GM23248 (cell line): ENCODE results near the gene RPLP1.

Source experiments
- EZH2 ChIP-seq: fragments of 200-600 bp; sonication (generic); IDR thresholded peaks from 2 replicates; pipeline ENCODE4 v1.6.1; 2018; ENCODE audit warnings: antibody characterized with exemption, mild to moderate bottlenecking; ENCODE audit not compliant: insufficient read depth, poor library complexity, severe bottlenecking
- EZH2phosphoT487 ChIP-seq: fragments of 200-600 bp; sonication (generic); IDR thresholded peaks from 2 replicates; pipeline ENCODE4 v1.6.1; 2018; ENCODE audit warnings: antibody characterized with exemption, moderate library complexity, mild to moderate bottlenecking, low read depth; ENCODE audit not compliant: insufficient read depth

DNA sequence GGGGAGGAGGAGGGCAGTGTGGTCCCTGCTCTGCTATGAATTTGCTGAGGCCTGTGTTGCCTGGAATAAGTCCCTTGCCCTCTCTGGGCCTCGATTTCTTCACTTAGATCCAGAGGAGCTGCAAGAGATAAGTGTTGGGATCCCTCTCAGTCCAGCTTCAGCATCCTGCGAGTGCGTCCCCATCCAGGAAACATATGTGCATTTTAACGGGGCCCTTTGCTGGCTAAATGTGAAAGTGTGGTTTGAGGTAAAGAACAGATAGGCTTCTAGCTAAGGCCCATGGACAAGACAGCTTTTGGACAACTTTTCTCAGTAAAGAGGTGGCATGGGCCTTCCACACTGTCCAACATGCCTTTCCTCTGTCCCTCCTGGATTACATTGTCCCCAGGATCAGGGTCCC is 26.5 kb downstream of the RPLP1 start:
- TF ChIP-seq EZH2 (no peak), EZH2phosphoT487 (no peak)
